ENCODE measurements around the gene TRMT10C. TPM values are rescaled to one million over a fixed set of nuclear protein-coding genes. Genes with fewer than 3 reads are reported as not detected.

TRMT10C gene
- total and polyA plus RNA-seq, 9 of the 15 experiments (the other 6 are each of a cell fraction or from before 2014, with no cell fraction given), result 48.6 to 106 (median 63.9) TPM

- no peak for TF ChIP-seq ZNF586 (CRISPR knock-in tag; conservative IDR thresholded peaks at IDR 0.05)
- TF ChIP-seq ZNF589 (CRISPR knock-in tag; IDR thresholded peaks at IDR 0.05; ENCODE audit: low read depth), result no peak
- peak; percentile 88 for TF ChIP-seq VEZF1 (CRISPR knock-in tag; IDR thresholded peaks at IDR 0.05)
- no peak for TF ChIP-seq BRF2 (IDR thresholded peaks at IDR 0.05; ENCODE audit: borderline replicate concordance, insufficient read depth, insufficient read length)
- no peak for TF ChIP-seq MXI1 (IDR thresholded peaks at IDR 0.05; ENCODE audit: low read depth, low read length)
- TF ChIP-seq ZBTB33 (CRISPR knock-in tag; IDR thresholded peaks at IDR 0.05), result no peak
- peak; percentile 37; the same call in 1 of the 2 replicates for TF ChIP-seq EP300 (IDR thresholded peaks at IDR 0.05; ENCODE audit: low read length)
- no peak for TF ChIP-seq RBM22 (IDR thresholded peaks at IDR 0.05; ENCODE audit: low read depth, low read length, poor library complexity, severe bottlenecking)
- TF ChIP-seq, protein P1, sequence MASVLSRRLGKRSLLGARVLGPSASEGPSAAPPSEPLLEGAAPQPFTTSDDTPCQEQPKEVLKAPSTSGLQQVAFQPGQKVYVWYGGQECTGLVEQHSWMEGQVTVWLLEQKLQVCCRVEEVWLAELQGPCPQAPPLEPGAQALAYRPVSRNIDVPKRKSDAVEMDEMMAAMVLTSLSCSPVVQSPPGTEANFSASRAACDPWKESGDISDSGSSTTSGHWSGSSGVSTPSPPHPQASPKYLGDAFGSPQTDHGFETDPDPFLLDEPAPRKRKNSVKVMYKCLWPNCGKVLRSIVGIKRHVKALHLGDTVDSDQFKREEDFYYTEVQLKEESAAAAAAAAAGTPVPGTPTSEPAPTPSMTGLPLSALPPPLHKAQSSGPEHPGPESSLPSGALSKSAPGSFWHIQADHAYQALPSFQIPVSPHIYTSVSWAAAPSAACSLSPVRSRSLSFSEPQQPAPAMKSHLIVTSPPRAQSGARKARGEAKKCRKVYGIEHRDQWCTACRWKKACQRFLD (CRISPR knock-in tag; IDR thresholded peaks at IDR 0.05), result no peak; the same call in 1 of the 2 replicates
- TF ChIP-seq BDP1 (IDR thresholded peaks at IDR 0.05; ENCODE audit: insufficient read depth, insufficient read length), result no peak
- TF ChIP-seq ZNF124 (CRISPR knock-in tag; IDR thresholded peaks at IDR 0.05), result no peak
- TF ChIP-seq, protein P2, sequence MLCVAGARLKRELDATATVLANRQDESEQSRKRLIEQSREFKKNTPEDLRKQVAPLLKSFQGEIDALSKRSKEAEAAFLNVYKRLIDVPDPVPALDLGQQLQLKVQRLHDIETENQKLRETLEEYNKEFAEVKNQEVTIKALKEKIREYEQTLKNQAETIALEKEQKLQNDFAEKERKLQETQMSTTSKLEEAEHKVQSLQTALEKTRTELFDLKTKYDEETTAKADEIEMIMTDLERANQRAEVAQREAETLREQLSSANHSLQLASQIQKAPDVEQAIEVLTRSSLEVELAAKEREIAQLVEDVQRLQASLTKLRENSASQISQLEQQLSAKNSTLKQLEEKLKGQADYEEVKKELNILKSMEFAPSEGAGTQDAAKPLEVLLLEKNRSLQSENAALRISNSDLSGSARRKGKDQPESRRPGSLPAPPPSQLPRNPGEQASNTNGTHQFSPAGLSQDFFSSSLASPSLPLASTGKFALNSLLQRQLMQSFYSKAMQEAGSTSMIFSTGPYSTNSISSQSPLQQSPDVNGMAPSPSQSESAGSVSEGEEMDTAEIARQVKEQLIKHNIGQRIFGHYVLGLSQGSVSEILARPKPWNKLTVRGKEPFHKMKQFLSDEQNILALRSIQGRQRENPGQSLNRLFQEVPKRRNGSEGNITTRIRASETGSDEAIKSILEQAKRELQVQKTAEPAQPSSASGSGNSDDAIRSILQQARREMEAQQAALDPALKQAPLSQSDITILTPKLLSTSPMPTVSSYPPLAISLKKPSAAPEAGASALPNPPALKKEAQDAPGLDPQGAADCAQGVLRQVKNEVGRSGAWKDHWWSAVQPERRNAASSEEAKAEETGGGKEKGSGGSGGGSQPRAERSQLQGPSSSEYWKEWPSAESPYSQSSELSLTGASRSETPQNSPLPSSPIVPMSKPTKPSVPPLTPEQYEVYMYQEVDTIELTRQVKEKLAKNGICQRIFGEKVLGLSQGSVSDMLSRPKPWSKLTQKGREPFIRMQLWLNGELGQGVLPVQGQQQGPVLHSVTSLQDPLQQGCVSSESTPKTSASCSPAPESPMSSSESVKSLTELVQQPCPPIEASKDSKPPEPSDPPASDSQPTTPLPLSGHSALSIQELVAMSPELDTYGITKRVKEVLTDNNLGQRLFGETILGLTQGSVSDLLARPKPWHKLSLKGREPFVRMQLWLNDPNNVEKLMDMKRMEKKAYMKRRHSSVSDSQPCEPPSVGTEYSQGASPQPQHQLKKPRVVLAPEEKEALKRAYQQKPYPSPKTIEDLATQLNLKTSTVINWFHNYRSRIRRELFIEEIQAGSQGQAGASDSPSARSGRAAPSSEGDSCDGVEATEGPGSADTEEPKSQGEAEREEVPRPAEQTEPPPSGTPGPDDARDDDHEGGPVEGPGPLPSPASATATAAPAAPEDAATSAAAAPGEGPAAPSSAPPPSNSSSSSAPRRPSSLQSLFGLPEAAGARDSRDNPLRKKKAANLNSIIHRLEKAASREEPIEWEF (CRISPR knock-in tag; IDR thresholded peaks at IDR 0.05), result 0 out of 2 replicates have a peak, but pooled peaks have one; percentile 39
- no peak for TF ChIP-seq JUN (IDR thresholded peaks at IDR 0.05; ENCODE audit: borderline replicate concordance, low read depth, low read length)
- TF ChIP-seq JUN (CRISPR knock-in tag; IDR thresholded peaks at IDR 0.05; ENCODE audit: borderline replicate concordance), result no peak
Measured at GRCh38 chr3:101512646-101513418, 48.8 kb upstream of the TRMT10C start, which contains the start of gene SENP7 (continued).
